Measurements from ENCODE around the gene PATE1. TPM values are rescaled to one million over a fixed set of nuclear protein-coding genes. Genes with fewer than 3 reads are reported as not detected.

PATE1 gene
- total RNA-seq, 2 experiments from 2014 or later = not detected

DNA sequence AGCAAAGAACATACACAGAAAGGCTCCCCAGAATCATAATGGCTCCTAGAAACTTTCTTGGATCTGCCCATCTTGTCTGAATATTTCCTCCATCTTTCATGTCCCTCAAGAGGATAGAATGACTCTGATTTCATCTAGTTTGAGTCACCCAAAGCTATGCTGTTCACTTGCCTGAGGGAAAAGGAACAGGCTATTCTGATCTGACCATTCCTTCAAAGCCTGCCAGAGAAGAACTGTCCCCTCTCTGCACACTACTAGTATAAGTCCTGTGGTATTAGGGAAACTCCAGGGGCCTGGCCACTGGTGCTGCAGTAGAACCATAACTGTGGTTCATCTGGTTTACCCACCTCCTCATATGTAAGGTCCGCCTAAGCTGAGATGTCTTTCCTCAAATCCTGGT lies 2.4 kb upstream of the PATE1 start:
- ChIA-PET POLR2A (no interaction called here), CTCF (ENCODE audit: unreplicated experiment) (no interaction called here)
- BruUV-seq (replicated peaks) = no TSS peak
- H3K27ac ChIP-seq (ENCODE audit: low read depth, low read length, poor library complexity, severe bottlenecking) = no peak overlapping the region
- H3K9me3 ChIP-seq (ENCODE audit: low read length) = no peaks in the 10 kb centered on the region
- H3K4me1 ChIP-seq (ENCODE audit: insufficient read depth, low read length, poor library complexity, severe bottlenecking) = no peaks in the 10 kb centered on the region
- H3K9me2 ChIP-seq (ENCODE audit: insufficient read depth, low read length) = no peaks in the 10 kb centered on the region
- intact Hi-C loops (cut with micrococcal nuclease; ENCODE audit: unreplicated experiment) = no loop called here
- no peak overlapping the region for H3K4me2 ChIP-seq (ENCODE audit: low read length)
- TF ChIP-seq EZH2phosphoT487 (IDR thresholded peaks at IDR 0.05; ENCODE audit: borderline replicate concordance, low read depth, low read length) = no peak
- TF ChIP-seq, protein P1, sequence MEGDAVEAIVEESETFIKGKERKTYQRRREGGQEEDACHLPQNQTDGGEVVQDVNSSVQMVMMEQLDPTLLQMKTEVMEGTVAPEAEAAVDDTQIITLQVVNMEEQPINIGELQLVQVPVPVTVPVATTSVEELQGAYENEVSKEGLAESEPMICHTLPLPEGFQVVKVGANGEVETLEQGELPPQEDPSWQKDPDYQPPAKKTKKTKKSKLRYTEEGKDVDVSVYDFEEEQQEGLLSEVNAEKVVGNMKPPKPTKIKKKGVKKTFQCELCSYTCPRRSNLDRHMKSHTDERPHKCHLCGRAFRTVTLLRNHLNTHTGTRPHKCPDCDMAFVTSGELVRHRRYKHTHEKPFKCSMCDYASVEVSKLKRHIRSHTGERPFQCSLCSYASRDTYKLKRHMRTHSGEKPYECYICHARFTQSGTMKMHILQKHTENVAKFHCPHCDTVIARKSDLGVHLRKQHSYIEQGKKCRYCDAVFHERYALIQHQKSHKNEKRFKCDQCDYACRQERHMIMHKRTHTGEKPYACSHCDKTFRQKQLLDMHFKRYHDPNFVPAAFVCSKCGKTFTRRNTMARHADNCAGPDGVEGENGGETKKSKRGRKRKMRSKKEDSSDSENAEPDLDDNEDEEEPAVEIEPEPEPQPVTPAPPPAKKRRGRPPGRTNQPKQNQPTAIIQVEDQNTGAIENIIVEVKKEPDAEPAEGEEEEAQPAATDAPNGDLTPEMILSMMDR (conservative IDR thresholded peaks at IDR 0.05; ENCODE audit: low read length) = no peak
- no peak overlapping the region for H2AFZ ChIP-seq (ENCODE audit: low read length)
- H3K36me3 ChIP-seq (ENCODE audit: insufficient read depth, low read length) = no peaks in the 10 kb centered on the region
- no peak overlapping the region for H3K4me3 ChIP-seq (ENCODE audit: low read depth, low read length, poor library complexity, severe bottlenecking)
- DNase-seq (ENCODE audit: low spot score) = no peak
- H4K20me1 ChIP-seq (ENCODE audit: insufficient read depth, low read length) = no peaks in the 10 kb centered on the region
- H3K79me2 ChIP-seq (ENCODE audit: insufficient read depth, low read depth, low read length) = no peaks in the 10 kb centered on the region

DNA sequence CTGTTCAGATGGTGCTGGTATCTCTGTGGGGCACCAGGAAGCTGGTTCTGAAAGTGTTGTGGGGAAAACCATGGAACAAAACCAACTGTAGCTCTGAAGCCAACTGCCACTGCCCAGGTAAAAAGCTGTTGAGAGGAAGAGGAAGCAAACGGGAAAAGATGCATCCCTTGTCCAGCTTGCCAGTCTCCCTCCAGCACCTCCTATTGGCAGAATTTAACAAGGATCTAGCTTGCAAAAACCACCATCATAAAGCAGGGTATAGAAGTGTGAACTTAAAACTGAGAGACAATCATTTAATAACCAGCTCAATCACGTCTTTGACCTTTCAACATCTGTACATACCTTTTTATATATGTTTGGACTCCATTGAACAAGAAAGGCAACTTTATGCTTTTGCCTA lies 4.5 kb downstream of the PATE1 start:
- CTCF ChIA-PET (ENCODE audit: unreplicated experiment) = no interaction called here
- no TSS peak for BruUV-seq (replicated peaks)
- intact Hi-C loops (cut with micrococcal nuclease; ENCODE audit: unreplicated experiment) = no loop called here
- no peaks in the 10 kb centered on the region for H3K9me2 ChIP-seq (ENCODE audit: insufficient read depth, low read length)
- H3K36me3 ChIP-seq (ENCODE audit: insufficient read depth, low read length) = no peaks in the 10 kb centered on the region
- H2AFZ ChIP-seq (ENCODE audit: low read length) = no peak overlapping the region
- POLR2A ChIA-PET = interaction anchor here (0.7 kb wide), 1 partner anchor 13 kb away, joined by 3 read pairs; no protein-coding TSS in a partner anchor
- DNase-seq (ENCODE audit: low spot score) = no peak
- no peaks in the 10 kb centered on the region for H3K79me2 ChIP-seq (ENCODE audit: insufficient read depth, low read depth, low read length)
- no peak overlapping the region for H3K4me3 ChIP-seq (ENCODE audit: low read depth, low read length, poor library complexity, severe bottlenecking)
- no peak for TF ChIP-seq EZH2phosphoT487 (IDR thresholded peaks at IDR 0.05; ENCODE audit: borderline replicate concordance, low read depth, low read length)
- TF ChIP-seq, protein P1 (conservative IDR thresholded peaks at IDR 0.05; ENCODE audit: low read length) = no peak
- H3K4me2 ChIP-seq (ENCODE audit: low read length) = no peak overlapping the region
- H3K4me1 ChIP-seq (ENCODE audit: insufficient read depth, low read length, poor library complexity, severe bottlenecking) = no peaks in the 10 kb centered on the region
- H3K9me3 ChIP-seq (ENCODE audit: low read length) = no peaks in the 10 kb centered on the region
- H4K20me1 ChIP-seq (ENCODE audit: insufficient read depth, low read length) = no peaks in the 10 kb centered on the region
- no peak overlapping the region for H3K27ac ChIP-seq (ENCODE audit: low read depth, low read length, poor library complexity, severe bottlenecking)

DNA sequence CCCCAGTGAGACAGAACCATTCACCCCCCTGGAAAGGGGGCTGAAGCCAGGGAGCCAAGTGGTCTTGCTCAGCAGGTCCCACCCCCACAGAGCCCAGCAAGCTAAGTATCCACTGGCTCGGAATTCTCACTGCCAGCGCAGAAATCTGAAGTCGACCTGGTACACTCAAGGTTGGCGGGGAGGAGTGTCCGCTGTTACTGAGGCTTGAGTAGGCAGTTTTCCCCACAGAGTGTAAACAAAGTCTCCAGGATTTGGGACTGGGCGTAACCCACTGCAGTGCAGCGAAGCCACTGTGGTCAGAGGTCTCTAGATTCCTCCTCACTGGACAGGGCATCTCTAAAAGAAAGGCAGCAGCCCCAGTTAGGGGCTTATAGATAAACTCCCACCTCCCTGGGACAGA lies 10.0 kb downstream of the PATE1 start:
- ChIA-PET CTCF (ENCODE audit: unreplicated experiment) (no interaction called here), POLR2A (no interaction called here)
- H3K9me3 ChIP-seq (ENCODE audit: low read length) = no peaks in the 10 kb centered on the region
- intact Hi-C loops (cut with micrococcal nuclease; ENCODE audit: unreplicated experiment) = no loop called here
- no peaks in the 10 kb centered on the region for H3K4me1 ChIP-seq (ENCODE audit: insufficient read depth, low read length, poor library complexity, severe bottlenecking)
- DNase-seq (ENCODE audit: low spot score) = no peak
- no peak overlapping the region for H2AFZ ChIP-seq (ENCODE audit: low read length)
- H3K4me3 ChIP-seq (ENCODE audit: low read depth, low read length, poor library complexity, severe bottlenecking) = no peak overlapping the region
- TF ChIP-seq, protein P1 (conservative IDR thresholded peaks at IDR 0.05; ENCODE audit: low read length) = no peak
- TF ChIP-seq EZH2phosphoT487 (IDR thresholded peaks at IDR 0.05; ENCODE audit: borderline replicate concordance, low read depth, low read length) = no peak
- H3K27ac ChIP-seq (ENCODE audit: low read depth, low read length, poor library complexity, severe bottlenecking) = no peak overlapping the region
- H3K4me2 ChIP-seq (ENCODE audit: low read length) = no peak overlapping the region
- H4K20me1 ChIP-seq (ENCODE audit: insufficient read depth, low read length) = no peaks in the 10 kb centered on the region
- no peaks in the 10 kb centered on the region for H3K36me3 ChIP-seq (ENCODE audit: insufficient read depth, low read length)
- no peaks in the 10 kb centered on the region for H3K79me2 ChIP-seq (ENCODE audit: insufficient read depth, low read depth, low read length)
- no TSS peak for BruUV-seq (replicated peaks)
- no peaks in the 10 kb centered on the region for H3K9me2 ChIP-seq (ENCODE audit: insufficient read depth, low read length)

All from OCI-LY7 (cell line).